Stomach (tissue), 9 donors: ENCODE measurements around the gene HSPA13. TPM values are rescaled to one million over a fixed set of nuclear protein-coding genes. Genes with fewer than 3 reads are reported as not detected.

Experiments
- DNase-seq, 2 donors: peaks; one replicate each; pipeline versions ENCODE4 v3.0.0 to v3.0.0-alpha.2; 2013 to 2019
- H3K27ac ChIP-seq, 5 donors: fragments of 200-600 bp in 4 of 5; sonication (generic) in 4 of 5; one replicate each; pipeline ENCODE4 v1.5.1; 2013 to 2019; ENCODE audit warnings: mild to moderate bottlenecking in 1 of 5, moderate library complexity in 1 of 5
- H3K27me3 ChIP-seq, 3 donors: fragments of 200-600 bp; sonication (generic); one replicate each; pipeline ENCODE4 v1.5.1; 2017 to 2019; ENCODE audit warnings: mixed run types in 1 of 3
- H3K36me3 ChIP-seq, 4 donors: fragments of 200-600 bp; sonication (generic); 1 replicate in 3 of 4; 2 replicates in 1 of 4; pipeline ENCODE4 v1.5.1; 2016 to 2019
- H3K4me1 ChIP-seq, 4 donors: fragments of 200-600 bp; sonication (generic); one replicate each; pipeline ENCODE4 v1.5.1; 2016 to 2019
- H3K4me3 ChIP-seq, 4 donors: fragments of 200-600 bp; sonication (generic) in 3 of 4; one replicate each; pipeline ENCODE4 v1.5.1; 2016 to 2019; ENCODE audit warnings: mild to moderate bottlenecking in 1 of 4
- H3K9me3 ChIP-seq, 4 donors: fragments of 200-600 bp; sonication (generic); one replicate each; pipeline ENCODE4 v1.5.1; 2016 to 2019
- EP300 ChIP-seq: sonication (generic); formaldehyde crosslinking; IDR thresholded peaks from one replicate; pipeline ENCODE4 v1.6.1; 2017; ENCODE audit warnings: antibody characterized with exemption
- POLR2A ChIP-seq, 4 donors: fragments of 450-650 bp; IDR thresholded peaks; one replicate each; pipeline ENCODE4 v1.6.1; 2016; ENCODE audit warnings: antibody characterized with exemption in 4 of 4, control low read depth in 2 of 4, mild to moderate bottlenecking in 1 of 4, moderate library complexity in 1 of 4
- POLR2AphosphoS5 ChIP-seq, 3 donors: sonication (generic); formaldehyde crosslinking; IDR thresholded peaks; one replicate each; pipeline ENCODE4 v1.6.1; 2016; ENCODE audit warnings: antibody characterized with exemption in 3 of 3
- WGBS, 5 donors: extraction: QIAGEN DNeasy Blood & Tissue Kit in 3 of 5; methylation state at CpG; one replicate each; pipeline versions ENCODE4 v1.1.5 to v1.1.7; 2013 to 2018; 5-methylcytosine and 5-hydroxymethylcytosine counted together
- intact Hi-C: fragments of 100-400 bp; cut with DNase I; formaldehyde crosslinking; loops from one replicate; pipeline ENCODE4 v1.15.1; 2023; ENCODE audit warnings: low total_unique reads
- polyA plus RNA-seq, 3 donors: library from polyadenylated mRNA; stranded (reverse); fragments of 200-250 nt; gene quantifications; one replicate each; pipeline ENCODE4 v1.2.3, GENCODE V29; 2013
- total RNA-seq, 5 donors: library from RNA; depleted of rRNA; stranded (reverse); fragments of >200 nt; gene quantifications; one replicate each; pipeline versions ENCODE4 v1.1.0 to v1.2.3, GENCODE V29; 2014 to 2016
- TF ChIP-seq, protein P1 (sequence below), 7 experiments: fragments of 450-650 bp in 4 of 7; fragments of 200-600 bp in 3 of 7; sonication (generic) in 3 of 7; IDR thresholded peaks; one replicate each; pipeline ENCODE4 v1.5.1; 2016 to 2019; ENCODE audit warnings: antibody characterized with exemption in 7 of 7, control low read depth in 2 of 7, mild to moderate bottlenecking in 1 of 7
- donor health status: healthy with polysubstance abuse.
- donor health status: Bipolar disorder and iron deficiency.
- donor health status: healthy.

HSPA13 gene
- total and polyA plus RNA-seq, 8 donors, result 0.58 to 47.7 (median 7.7) TPM

DNA sequence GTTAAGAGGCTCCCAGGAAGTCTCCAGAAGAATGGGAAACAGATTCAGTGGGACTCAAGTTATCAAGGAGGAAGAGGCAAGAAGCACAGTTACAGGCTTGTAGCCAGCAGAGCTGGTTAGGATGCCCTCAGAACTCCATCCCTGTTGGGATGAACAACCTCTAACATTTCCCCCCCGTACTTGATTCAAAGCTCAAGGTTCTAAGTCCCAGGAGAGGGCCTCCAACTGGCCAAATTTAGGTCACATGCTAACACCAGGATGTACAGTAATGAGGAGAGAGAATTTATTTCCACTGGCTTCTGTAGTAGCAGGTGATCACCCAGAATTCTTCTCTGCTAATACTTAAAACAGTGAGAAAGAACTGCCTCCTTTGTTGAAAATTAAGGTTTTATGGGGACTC lies 22.3 kb upstream of the HSPA13 start:
- Histone ChIP-seq H3K27me3 (no peaks in the 10 kb centered on the region), H3K4me3 (no peak overlapping the region), H3K4me1 (no peaks in the 10 kb centered on the region), H3K36me3 (no peaks in the 10 kb centered on the region), H3K9me3 (no peaks in the 10 kb centered on the region), H3K27ac (no peak overlapping the region)
- 33 to 69% (median 67%) methylated on average over 1 of the region's 1 CpG for WGBS, 5 donors
- no peak for DNase-seq
- intact Hi-C loops, result no loop called here
- TF ChIP-seq EP300, result no peak
- no peak for TF ChIP-seq POLR2A (IDR thresholded peaks at IDR 0.05)
- TF ChIP-seq, protein P1, sequence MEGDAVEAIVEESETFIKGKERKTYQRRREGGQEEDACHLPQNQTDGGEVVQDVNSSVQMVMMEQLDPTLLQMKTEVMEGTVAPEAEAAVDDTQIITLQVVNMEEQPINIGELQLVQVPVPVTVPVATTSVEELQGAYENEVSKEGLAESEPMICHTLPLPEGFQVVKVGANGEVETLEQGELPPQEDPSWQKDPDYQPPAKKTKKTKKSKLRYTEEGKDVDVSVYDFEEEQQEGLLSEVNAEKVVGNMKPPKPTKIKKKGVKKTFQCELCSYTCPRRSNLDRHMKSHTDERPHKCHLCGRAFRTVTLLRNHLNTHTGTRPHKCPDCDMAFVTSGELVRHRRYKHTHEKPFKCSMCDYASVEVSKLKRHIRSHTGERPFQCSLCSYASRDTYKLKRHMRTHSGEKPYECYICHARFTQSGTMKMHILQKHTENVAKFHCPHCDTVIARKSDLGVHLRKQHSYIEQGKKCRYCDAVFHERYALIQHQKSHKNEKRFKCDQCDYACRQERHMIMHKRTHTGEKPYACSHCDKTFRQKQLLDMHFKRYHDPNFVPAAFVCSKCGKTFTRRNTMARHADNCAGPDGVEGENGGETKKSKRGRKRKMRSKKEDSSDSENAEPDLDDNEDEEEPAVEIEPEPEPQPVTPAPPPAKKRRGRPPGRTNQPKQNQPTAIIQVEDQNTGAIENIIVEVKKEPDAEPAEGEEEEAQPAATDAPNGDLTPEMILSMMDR (IDR thresholded peaks at IDR 0.05), result no peak
- no peak for TF ChIP-seq POLR2AphosphoS5 (IDR thresholded peaks at IDR 0.05)

DNA sequence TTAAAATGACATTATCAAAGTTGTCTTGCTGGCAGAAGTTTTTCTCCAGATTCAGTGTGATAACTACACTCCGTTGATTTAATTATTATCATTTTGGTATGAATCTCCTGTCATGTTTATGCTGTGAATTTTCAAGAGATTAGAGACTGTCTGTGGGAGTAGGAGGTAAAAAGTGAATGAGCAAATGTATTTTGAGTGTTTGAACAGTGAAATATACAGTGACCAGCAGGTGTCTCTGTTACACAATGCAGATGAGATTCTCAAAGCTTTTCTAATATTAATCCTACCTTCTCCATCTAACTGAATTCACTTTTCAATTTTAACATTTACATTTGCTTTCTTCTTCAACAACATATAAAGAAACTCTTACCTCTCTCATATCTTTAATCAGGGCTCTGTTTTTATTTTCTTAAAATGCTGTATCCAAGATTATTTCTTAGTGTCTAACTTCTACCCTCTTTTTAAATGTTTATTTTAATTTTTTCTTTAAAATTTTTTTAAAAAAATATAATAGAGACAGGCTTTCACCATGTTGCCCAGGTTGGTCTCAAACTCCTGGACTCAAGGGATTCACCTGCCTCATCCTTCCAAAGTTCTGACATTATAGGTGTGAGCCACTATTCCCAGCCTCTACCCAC lies 20.9 kb upstream of the HSPA13 start:
- Histone ChIP-seq H3K27me3 (no peaks in the 10 kb centered on the region), H3K27ac (no peak overlapping the region), H3K36me3 (no peaks in the 10 kb centered on the region), H3K4me1 (no peaks in the 10 kb centered on the region), H3K4me3 (no peak overlapping the region), H3K9me3 (no peaks in the 10 kb centered on the region)
- 14 to 28% (median 20%) methylated on average over 1 of the region's 1 CpG for WGBS, 5 donors
- peak in 1 of 2 donors; percentile 75 for DNase-seq
- intact Hi-C loops, result no loop called here
- TF ChIP-seq, protein P1 (IDR thresholded peaks at IDR 0.05), result peak in 3 of 7 experiments; percentile 33 to 44 (median 37)
- no peak for TF ChIP-seq POLR2AphosphoS5 (IDR thresholded peaks at IDR 0.05)

DNA sequence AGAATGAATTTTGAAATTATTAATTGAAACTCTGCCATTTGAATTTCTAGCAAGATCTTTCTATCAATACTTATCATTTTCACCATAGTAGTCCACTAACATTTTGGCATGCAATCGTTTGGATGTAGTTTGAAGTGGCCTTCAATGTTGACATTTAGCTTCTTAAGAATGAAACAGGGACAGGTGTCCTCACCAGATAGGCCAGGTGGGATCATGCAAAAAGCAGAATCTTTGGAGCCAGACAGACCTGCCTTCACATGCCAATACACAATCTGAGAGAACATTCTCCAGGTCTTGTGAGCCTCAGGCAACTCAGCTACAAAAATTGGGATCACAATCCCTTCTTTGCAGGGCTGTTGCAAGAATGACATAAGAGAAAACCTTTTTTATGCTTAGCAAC lies 18.3 kb upstream of the HSPA13 start:
- no peak overlapping the region for H3K4me3 ChIP-seq
- WGBS, 5 donors, result 23 to 40% (median 28%) methylated on average over 1 of the region's 1 CpG
- no peaks in the 10 kb centered on the region for H3K27me3 ChIP-seq
- no peak overlapping the region for H3K27ac ChIP-seq
- no peak for TF ChIP-seq EP300
- no peak for TF ChIP-seq POLR2A (IDR thresholded peaks at IDR 0.05)
- TF ChIP-seq, protein P1 (IDR thresholded peaks at IDR 0.05), result no peak
- TF ChIP-seq POLR2AphosphoS5 (IDR thresholded peaks at IDR 0.05), result no peak
- intact Hi-C loops, result no loop called here
- no peaks in the 10 kb centered on the region for H3K9me3 ChIP-seq
- no peak for DNase-seq
- H3K36me3 ChIP-seq, result no peaks in the 10 kb centered on the region
- no peaks in the 10 kb centered on the region for H3K4me1 ChIP-seq

DNA sequence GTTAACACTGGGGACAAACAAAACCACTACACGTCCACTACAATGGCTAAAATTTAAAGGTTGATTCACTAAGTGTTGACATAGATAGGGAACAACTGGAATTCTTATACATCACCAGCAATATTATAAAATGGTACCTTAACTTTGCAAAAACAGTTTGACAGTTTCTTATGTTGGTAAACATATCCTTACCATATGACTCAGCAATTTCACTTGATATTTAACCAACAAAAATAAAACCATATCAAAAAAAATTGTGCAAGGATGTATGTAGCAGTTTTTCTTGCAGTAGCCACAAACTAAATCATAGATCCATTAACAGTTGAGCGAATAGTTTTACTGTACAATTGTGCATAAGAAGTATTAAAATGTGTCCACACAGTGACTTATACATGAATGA lies 5.3 kb upstream of the HSPA13 start:
- Histone ChIP-seq H3K4me1 (peaks cover 4 to 9% (median 6%) of the 10 kb centered on the region in 4 donors), H3K9me3 (no peaks in the 10 kb centered on the region), H3K27ac (no peak overlapping the region), H3K4me3 (no peak overlapping the region), H3K36me3 (no peaks in the 10 kb centered on the region), H3K27me3 (no peaks in the 10 kb centered on the region)
- no peak for DNase-seq
- intact Hi-C loops, result no loop called here
- TF ChIP-seq POLR2A (IDR thresholded peaks at IDR 0.05) (no peak), EP300 (no peak), POLR2AphosphoS5 (IDR thresholded peaks at IDR 0.05) (no peak)
- TF ChIP-seq, protein P1 (IDR thresholded peaks at IDR 0.05), result no peak
- 89 to 97% (median 93%) methylated on average over 2 of the region's 2 CpGs for WGBS, 5 donors
